GM21447 (cell line): Measurements from ENCODE around the gene RNF14.
A peak's percentile ranks its signal among the peaks of the same experiment; 100 is the strongest.

Experiments
- ATAC-seq: cut with Tn5 transposase; IDR thresholded peaks from one replicate; pipeline ENCODE4 v1.9.1; 2021; ENCODE audit not compliant: unreplicated experiment

RNF14 gene

DNA sequence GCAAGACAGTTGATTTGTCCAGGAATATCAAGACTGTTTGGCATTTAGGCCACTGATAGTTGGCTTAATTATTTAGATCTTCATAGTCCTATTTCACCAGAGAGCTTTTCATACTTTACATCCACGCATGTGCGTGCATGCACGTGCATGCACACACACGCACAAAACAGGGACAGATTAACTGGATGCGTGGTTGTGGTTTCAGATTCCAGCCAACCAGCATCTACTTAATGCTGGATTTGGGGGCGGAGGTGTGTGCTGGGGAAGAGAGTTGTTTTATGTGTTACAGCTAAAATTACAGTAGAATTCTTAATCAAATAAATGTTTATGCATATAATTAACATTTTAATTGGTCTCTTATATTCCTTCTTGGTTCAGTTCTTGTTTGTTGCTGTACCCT, 7.3 kb downstream of the RNF14 start:
- ATAC-seq, result no peak

GRCh38 chr5:141978389-141978788, 9.5 kb downstream of the RNF14 start:
- no peak for ATAC-seq

DNA sequence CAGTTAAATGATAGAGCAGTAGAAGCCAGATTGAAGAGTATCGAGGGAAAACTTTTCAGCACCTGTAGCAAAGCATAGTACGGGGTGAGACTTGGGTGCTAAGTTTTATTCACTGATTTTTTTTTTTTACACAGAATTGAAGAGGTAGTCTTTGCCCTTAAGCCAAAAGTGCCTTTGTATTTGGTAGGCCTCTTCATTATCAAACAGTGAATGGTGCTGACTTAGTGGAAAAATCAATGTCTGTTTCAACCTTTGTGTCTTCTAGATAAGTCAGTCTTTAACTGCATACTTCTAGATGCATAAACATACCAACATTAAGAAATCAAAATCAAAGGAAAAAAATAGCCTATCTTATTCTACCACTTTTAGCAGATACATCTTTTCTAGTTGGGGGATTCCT, 13.7 kb downstream of the RNF14 start:
- no peak for ATAC-seq

- ATAC-seq, result no peak
These were observed 17.2 kb downstream of the RNF14 start for GRCh38 chr5:141986072-141986471.

DNA sequence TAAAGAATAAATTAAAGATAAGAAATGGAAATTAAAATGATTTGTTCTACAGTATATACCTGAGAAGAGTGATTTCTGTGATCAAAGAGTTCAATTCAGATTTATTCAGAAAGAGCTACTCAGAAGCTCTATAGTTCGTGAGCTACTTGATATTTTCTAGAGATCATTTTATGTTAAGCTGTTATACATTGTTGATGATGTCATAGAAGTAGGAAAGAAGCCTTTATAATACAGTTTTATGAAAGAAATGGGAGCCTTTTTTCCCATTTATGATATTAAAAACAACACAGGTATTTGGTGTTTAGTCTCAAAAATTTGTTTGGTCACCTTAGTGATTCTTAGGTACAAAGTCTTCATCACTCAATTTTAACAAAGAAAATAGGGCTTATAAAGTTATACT, 20.8 kb downstream of the RNF14 start:
- ATAC-seq, result no peak

DNA sequence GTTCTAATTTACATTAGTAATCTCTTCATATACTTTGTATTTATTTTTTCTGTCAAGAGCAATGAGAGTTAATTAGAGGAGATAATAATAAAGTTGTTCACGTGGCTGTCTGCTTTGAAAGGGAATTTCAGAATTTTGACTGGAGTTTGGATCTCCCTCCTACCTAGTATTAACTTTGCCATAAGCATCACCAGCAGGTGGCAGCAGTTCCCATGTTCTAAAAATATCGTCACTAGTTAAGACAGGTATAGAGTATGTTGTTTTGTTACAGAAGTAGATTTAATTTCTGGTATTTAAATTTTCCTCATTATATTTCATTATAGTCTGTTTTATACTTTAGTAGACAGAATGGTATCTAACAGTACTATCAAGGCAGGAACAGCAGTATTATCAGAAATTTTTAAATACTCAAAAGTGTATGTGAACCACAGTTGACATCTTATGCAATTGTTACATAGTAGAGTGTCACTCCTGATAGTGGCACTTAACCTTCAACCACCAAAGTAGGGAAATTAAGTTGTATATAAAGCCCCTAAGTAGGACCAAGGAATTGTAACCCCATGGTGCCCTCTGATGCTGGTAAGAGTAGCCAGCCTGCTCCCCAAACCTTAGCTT, 23.6 kb downstream of the RNF14 start:
- ATAC-seq, result peak; percentile 70

GRCh38 chr5:141994511-141995136, 25.7 kb downstream of the RNF14 start:
- no peak for ATAC-seq

DNA sequence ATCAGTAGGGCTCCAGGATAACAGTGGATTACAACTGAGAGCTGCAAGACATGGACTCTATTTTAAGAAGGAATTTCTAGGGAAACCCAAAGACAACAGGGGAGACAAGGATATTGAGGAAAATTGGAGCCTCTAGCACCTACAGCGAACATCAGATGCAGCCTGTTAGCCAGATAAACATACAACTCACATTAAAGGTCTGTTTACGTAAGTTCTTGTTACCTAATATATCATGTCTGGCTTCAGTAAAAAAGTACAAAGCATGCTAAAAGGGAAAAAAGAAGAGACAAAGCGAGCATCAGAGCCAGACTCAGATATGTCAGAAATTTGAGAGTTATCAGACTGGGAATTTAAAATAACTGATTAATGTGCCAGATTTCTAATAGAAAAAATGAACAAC, 26.8 kb downstream of the RNF14 start:
- no peak for ATAC-seq

DNA sequence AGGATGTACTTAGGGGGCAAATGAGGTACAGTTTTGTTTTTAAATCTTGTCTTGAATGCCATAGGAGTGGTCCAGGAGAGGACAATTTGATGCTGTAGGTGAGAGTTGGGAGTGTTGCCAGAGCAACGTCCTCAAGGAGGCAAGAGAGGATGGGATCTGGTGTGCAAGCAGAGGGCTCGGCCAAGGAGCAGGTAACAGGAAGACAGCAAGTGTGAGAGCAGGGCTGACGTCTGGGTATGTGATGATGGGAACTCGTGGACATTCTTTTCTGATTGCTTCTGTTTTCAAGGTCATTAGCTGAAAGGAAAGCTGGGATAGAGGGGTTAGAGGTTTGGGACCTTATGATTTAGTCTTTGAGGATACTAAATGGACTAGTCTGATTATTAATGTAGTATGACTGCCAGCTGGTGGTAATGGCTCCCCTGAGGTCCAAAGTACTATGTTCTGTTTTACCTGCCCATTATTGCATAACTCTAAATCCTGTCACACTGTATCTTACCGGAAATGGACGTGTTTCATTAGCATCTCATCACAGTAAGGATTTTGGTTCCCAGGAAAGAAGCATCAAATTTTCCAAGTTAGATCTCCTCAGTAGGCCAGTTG, 28.6 kb downstream of the RNF14 start:
- no peak for ATAC-seq

DNA sequence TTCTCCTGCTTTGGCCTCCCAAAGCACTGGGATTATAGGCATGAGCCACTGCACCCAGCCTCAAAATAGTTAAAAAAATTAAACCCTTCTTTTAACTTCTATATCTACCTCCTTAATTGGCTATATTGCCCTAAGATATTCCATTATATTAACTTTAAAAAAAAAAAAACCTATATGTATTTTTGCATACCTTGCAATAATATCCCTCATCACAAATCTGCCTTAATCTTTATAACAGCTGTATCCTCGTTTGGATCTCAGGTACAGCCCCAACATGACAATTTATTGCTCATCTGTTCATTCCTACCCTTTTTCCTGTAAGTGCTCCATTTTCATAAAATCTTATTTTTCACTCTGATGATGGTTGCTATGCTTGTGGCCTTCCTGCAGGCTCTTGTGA, 31.3 kb downstream of the RNF14 start:
- no peak for ATAC-seq

DNA sequence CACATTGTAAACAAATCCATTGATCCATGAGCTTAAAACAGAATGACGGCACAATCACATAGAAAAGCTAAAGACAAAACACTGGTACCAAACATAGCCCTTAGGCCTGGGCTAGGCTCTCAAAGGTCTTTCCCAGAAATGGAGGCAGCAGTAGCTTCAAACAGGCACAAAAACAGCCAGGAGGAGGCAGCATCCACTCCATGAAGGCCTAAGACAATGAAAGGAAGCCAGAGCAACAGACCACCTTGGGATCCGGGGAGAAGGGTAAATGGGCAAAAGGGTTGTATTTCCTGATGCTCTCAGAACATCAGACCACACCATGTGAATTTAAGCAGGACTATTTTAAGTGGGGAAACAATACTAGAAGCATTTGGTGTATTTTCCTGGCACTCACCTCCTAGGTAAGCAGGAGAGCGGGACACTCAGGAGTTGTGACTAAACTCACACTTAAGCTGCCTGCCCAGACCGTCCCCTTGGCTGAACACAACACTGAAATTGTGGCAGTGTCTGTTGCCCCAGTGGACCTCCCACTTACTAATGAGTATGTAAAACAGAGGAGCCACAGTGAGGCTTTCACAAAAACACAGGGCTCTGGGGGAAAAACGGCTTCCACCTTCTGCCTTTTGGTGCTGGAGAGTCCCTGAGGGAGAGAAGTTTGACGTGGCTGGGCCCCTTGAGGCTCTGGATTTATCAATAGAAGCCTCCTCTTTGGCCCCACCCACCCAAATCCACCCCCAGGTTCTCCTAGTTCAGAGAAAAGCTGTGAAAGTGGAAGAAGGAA, 32.0 kb downstream of the RNF14 start:
- ATAC-seq, result no peak

DNA sequence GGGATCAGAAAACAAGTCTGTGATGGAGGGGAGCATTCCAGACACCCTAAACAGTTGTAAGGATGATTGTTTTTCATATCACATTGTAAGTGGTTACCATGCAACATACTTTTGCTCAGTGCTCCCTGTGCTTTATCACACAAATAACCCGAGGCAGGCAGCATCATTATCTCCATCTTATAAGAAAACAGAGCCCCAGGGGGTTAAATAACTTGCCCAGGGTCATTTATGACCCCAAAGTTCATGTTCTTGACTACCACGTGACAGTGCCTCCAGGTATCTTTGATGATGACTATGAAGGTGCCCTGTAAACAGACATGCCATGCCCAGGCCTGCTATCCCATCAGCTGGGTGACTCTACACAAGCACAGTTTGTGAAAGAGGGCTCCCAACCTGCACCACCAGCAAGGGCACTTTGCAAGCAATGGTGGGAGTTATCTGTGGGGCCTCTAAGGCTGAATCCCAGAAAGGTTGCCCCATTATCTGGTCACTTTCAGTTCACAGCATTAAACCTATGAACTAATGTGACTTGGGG, 34.4 kb downstream of the RNF14 start:
- ATAC-seq, result no peak

- no peak for ATAC-seq
These were observed 37.7 kb downstream of the RNF14 start for GRCh38 chr5:142006363-142007236.

GRCh38 chr5:142007237-142007544, 38.3 kb downstream of the RNF14 start:
- no peak for ATAC-seq

DNA sequence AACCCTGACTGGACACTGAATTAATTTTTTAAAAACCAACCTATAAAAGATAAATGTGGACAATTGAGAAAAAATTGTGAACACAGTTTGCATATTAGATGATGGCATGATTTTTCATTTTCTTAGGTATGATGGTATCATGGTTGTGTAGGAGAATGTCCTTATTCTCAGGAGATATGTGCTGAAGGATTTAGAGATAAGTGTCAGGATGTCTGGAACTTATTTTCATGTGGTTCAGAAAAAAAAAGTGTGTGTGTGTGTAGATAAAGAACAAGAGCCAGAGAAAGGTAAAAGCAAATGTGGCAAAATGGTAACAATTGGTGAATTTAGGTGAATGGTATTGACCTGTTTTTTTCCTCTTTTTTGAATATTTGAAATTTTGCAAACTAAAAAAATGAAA, 39.9 kb downstream of the RNF14 start:
- ATAC-seq, result no peak

DNA sequence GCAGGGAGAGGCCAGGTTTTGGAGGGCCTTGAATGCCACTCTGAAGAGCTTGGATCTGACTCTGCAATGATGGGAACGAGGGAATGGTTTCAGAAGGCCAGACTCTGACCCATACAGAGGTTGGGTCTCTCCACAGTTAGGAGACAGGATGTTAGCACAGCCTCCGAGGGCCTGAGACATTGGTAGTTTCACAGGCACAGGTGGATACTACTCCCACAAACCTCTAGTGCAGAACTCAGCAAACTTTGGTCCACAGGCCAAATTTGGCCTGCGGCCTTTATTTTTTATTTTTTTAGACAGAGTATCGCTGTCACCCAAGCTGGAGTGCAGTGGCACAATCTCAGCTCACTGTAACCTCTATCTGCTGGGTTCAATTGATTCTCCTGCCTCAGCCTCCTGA, 41.0 kb downstream of the RNF14 start:
- no peak for ATAC-seq

DNA sequence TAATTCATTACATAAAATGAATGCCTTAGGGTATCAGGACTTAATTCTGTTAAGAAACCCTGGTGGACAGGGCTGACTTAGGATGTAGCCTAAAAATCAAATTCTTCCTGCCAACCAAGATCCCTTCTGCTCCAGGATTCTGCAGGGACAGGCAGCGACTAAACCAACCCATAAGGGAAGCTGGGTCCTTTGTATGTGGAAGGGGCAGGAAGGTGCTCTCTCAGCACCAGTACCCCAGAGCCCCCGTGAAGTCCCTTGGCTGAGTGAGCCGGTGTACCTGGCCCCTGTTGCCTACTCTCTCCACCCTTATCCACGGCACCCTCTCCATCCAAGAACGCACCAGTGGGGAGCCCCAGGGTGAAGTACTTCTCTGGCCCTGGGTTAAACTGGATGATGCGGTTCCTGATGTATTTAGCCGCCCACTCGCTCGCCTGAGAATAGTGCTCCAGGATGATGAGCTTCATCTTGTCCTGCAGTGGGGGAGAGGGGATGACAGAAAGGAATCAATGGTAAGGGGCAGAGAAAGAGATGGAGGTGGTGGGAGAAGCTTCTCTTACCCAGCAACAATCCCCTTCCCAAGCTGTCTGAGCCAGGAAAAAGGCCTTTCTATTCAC, 42.8 kb downstream of the RNF14 start:
- ATAC-seq, result no peak

DNA sequence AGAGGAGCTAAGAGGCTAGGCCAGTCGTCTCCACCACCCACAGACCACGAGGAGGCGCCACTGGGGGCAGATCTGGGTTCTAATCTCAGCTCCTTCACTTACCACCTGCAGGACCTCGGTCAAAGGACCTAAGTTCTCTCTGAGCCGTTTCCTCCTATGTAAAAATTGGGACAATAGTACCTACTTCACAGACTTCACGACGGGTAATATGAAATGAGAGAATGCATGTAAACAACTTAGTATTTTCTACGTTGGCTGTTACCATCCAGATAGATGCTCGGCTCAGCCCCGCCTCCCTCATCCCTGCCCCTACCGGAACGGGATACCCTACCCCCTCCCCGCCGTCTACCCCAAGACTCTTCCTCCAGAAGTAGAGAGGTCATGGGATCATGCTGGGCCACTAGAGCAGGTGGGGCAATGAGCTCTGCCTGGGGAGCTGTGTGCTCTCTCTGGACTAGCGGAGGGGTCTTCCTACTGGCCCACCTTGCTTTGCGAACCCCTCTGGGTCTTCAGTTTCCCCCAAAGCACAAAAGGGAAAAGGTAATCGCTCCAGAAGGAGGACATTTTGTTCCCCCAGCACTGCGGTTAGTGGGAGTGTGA, 43.4 kb downstream of the RNF14 start:
- ATAC-seq, result no peak

GRCh38 chr5:142012792-142013388, 44.0 kb downstream of the RNF14 start, which contains the start of gene GNPDA1:
GNPDA1 (minus strand) TSS chr5:142013027; CDS start chr5:142012035, 992 bp downstream.
- ATAC-seq, result peak; percentile 40
